Activated naive CD8-positive, alpha-beta T cell (primary cell): ENCODE measurements around the gene PPP1R1B.

Experiments used
- H3K27ac Mint-ChIP-seq: one replicate; pipeline ENCODE4 v1.8.0; 2021; ENCODE audit warnings: mixed read lengths
- H3K27me3 Mint-ChIP-seq: one replicate; pipeline ENCODE4 v1.8.0; 2021; ENCODE audit warnings: mixed read lengths
- H3K36me3 Mint-ChIP-seq: one replicate; pipeline ENCODE4 v1.8.0; 2021; ENCODE audit warnings: mixed read lengths
- H3K4me1 Mint-ChIP-seq: one replicate; pipeline ENCODE4 v1.8.0; 2021; ENCODE audit warnings: low read depth, mixed read lengths
- H3K4me3 Mint-ChIP-seq: one replicate; pipeline ENCODE4 v1.8.0; 2021; ENCODE audit warnings: mild to moderate bottlenecking, mixed read lengths
- H3K9me3 Mint-ChIP-seq: one replicate; pipeline ENCODE4 v1.8.0; 2021; ENCODE audit warnings: low read depth, mixed read lengths

The PPP1R1B gene

DNA sequence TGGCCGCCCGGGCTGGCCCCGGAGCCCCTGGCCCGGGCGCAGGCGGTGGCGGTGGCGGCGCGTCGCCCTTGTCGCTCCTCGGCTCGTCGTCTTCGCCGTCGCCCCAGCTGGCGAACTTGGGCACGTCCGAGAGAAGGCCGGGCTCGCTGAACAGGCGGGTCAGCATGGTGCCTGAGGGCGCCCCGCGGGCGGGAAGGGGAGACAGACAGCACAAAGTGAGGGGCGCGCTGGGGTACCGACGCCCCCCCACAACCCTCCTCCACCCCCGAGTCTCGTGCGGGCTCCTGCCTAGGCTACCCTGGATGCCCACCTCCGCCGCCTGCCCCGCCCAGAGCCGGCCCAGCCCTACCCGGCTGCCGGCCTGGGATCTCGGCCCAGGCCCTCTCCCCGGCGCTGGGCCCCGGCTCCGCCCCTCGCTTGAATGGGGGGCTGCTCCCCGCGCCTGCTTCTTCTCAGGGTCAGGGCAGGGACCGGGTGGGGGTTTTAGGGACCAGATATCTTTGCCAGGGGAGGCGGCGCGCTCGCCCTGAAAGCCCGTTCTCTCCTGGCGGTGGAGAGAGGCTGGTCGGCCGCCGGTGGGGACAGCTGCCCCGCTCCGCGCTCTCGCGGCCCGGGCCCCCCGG, 20.2 kb upstream of the PPP1R1B start:
- Mint-ChIP-seq H3K4me1 (peaks cover 24% of the 10 kb centered on the region), H3K27me3 (peaks cover 35% of the 10 kb centered on the region), H3K9me3 (no peaks in the 10 kb centered on the region), H3K27ac (no peak overlapping the region), H3K4me3 (no peak overlapping the region), H3K36me3 (no peaks in the 10 kb centered on the region)

DNA sequence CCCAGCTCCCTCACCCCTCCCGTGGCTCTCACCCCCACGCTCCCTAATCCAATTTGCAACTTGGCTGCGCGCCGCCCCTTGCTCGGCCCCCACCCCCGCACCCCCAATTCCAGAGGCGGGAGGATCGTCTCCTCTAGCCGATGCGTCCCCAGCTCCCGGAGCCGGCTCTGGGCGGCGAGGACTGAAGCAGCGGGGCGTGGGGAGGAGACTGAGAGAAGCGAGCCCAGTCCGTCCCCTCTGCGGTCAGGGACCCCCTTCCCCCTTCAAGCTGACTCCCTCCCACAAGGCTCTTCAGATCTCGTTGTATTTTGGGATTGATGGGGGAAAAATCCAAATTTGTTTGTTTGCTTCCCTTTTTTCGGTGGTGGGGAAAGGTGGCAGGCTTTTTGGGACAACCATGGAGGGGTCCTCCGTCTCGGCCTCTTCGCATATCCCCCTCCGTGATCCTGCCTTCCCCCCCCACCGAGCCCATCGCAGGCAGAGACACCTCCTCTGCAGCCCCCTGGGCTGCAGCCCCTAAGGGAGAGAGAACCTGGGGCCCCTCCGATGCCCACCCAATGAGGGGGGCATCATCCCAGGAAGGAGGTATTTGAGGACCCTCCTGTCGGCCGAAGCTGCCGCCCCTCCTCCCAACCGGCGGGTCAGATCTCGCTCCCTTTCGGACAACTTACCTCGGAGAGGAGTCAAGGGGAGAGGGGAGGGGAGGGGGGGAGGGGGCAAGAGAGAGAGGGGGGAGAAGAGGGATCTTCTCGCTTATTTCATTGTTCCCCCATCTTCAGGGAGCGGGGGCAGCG, 19.5 kb upstream of the PPP1R1B start:
- Mint-ChIP-seq H3K9me3 (no peaks in the 10 kb centered on the region), H3K4me3 (peak overlapping the region; percentile 23), H3K27me3 (peaks cover 29% of the 10 kb centered on the region)

DNA sequence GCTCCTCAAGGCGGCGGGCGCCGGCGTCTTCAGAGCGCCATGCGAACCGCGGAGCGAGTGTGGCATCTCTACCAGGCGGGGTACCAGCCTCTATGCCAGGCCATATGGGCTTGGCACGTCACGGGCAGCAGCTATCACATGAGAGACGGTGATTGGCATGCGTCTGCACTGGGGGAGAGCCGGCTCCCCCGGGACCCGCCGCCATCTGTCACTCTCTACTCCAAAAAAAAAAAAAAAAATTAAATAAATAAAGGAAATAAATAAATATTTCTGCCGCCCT, 19.0 kb upstream of the PPP1R1B start, which contains the start of gene NEUROD2:
TSS of gene NEUROD2 (minus strand) at position 70 of the 280 bp plus-strand sequence. CDS start 1,321 bp downstream, outside the sequence.
- Mint-ChIP-seq H3K4me3 (peak within 1 kb of the TSS; percentile 23), H3K27ac (no peak within 1 kb of the TSS), H3K36me3 (no peaks in the 10 kb centered on the region), H3K27me3 (peaks cover 24% of the 10 kb centered on the region), H3K4me1 (peaks cover 24% of the 10 kb centered on the region), H3K9me3 (no peaks in the 10 kb centered on the region)

More for the DNA sequence above, 19.5 kb upstream of the PPP1R1B start:
- H3K27ac Mint-ChIP-seq, result no peak overlapping the region
- H3K4me1 Mint-ChIP-seq, result peaks cover 24% of the 10 kb centered on the region
- H3K36me3 Mint-ChIP-seq, result no peaks in the 10 kb centered on the region

DNA sequence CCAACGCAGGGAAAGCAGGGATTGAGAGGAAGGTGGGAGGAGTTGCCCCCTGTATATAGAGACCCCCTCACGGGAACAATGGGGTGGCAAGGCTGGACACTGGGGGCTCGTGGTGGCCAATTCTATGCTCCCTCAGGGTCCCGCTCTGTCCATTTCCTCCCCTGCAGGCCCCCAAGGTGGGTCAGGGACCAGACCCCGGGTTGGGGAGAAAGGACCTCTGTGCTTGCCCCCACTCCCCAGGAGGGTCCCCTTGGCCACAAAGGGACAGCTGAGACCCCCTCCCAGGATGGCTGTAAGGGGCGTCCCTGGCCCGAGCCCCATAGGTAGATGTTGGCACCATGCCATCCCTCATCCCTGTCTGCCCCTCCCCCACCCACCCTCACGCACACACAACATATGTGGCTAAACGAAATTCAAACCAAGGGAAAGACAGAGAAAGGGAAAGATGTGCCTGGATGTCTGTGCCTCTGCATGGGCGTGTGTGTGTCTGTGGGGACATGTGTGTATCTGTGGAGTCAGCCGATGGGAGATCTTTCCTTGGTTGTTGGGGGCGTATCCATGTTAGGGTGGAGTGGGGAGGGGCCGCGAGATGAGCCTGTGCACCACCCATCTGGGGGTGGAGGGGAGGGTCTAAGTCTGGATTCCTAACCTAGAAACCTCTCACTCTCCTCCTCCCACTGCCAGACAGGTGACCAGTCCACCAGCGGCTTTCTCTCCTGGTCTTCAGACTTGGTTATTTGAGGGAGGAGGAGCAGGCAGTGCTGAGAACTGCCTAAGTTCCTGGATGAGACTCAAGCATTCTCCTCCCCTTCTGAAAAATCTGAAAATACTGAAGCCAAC, 18.4 kb upstream of the PPP1R1B start:
- Mint-ChIP-seq H3K36me3 (no peaks in the 10 kb centered on the region), H3K27me3 (peaks cover 18% of the 10 kb centered on the region), H3K4me3 (no peak overlapping the region), H3K9me3 (no peaks in the 10 kb centered on the region), H3K27ac (no peak overlapping the region), H3K4me1 (peaks cover 20% of the 10 kb centered on the region)

DNA sequence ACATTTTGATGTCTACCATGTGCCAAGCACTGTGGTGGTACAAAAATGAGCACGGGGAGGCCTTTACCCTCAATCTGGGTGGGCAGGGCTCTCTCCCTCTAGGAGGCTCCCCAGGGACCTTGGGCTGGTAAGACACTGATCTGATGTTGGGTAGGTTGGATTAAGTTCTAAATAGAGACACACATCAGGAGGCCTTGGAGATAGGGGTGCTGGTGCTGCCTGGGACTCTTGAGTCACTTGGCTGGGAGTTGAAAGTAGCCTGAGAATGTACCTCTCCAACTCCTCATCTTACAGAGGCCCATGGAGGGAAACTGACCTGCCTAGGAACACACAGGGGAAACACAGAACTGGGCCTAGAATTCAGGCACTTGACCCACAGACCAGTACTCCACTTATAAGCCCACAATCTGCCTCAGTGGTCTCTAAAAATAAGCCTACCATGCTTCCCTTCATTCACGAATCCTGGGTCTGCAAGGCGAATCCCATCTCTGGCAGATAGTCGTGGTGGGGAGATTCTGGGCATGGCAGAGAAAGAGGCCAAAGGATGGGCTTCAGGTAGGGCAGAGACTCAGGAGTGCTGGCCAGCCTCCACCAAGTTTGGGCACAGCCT, 17.2 kb upstream of the PPP1R1B start:
- Mint-ChIP-seq H3K4me1 (peaks cover 15% of the 10 kb centered on the region), H3K9me3 (no peaks in the 10 kb centered on the region), H3K4me3 (no peak overlapping the region), H3K27me3 (peaks cover 18% of the 10 kb centered on the region), H3K36me3 (no peaks in the 10 kb centered on the region), H3K27ac (no peak overlapping the region)

DNA sequence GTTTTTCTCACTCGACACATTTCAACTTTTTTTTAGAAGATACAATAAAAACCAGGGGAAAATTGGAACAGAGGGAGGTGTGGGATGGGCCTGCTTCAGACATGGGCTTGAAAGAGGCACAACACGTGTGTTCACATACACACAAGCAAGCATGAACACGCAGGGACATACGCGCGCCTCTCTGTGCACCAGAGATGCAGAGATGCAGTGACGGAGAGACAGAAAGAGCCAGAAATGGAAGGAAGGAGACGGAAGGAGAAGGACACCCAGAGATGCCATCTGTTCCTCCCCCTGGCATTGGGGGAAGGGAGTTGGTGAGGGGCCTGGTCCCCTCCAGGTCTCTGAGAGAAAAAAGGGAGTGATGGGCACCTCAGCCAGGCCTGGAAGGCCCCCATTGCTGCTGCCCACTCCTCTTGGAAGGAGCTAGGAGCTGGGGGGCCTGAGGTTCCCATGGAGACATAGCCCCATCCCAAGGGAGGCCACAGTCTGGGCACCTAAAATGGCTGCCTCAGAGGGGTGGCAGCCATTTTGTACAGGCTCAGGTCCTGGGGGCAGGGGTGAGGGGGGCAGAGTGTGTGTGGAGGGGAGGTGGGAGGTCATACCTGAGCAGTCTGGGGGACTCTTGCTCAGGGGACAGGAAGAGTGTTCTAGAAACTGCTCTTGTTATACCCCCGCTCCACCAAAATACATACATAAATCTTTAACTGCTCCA, 15.2 kb upstream of the PPP1R1B start:
- peaks cover 16% of the 10 kb centered on the region for H3K27me3 Mint-ChIP-seq
- H3K4me3 Mint-ChIP-seq, result no peak overlapping the region
- H3K36me3 Mint-ChIP-seq, result no peaks in the 10 kb centered on the region
- no peak overlapping the region for H3K27ac Mint-ChIP-seq
- peaks cover 5% of the 10 kb centered on the region for H3K4me1 Mint-ChIP-seq
- no peaks in the 10 kb centered on the region for H3K9me3 Mint-ChIP-seq

DNA sequence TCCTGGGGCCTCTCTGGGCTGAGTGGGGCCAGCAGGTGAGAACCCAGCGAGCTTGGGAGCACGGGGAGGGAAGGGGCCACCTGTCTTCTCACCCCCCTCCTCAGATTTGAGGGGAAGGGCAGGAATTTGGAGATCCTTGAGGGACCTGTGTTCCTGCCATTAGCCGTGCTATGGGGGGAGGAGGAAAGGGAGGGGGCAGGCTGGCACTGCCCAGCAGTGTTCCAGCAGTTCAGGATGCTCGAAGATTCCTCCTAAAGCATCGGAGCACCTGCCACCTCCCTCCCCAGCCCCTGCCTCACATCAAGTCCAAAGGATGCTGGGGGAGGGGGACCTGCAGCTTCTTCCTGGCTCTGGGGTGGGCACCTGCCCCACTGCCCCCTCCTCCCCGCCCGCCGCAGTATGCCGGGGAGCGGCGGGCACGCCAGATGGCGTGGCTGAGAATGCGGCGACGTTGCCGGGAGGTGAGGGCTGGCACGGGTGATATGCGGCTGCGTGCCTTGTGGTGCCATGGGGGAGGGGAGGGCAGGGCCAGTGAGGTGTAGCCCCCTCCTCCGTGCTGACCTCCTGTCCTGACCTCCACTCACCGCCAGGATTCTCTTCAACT, 14.4 kb upstream of the PPP1R1B start:
- no peak overlapping the region for H3K4me3 Mint-ChIP-seq
- H3K4me1 Mint-ChIP-seq, result peaks cover 3% of the 10 kb centered on the region
- H3K27ac Mint-ChIP-seq, result no peak overlapping the region
- H3K27me3 Mint-ChIP-seq, result peaks cover 15% of the 10 kb centered on the region
- H3K36me3 Mint-ChIP-seq, result no peaks in the 10 kb centered on the region
- no peaks in the 10 kb centered on the region for H3K9me3 Mint-ChIP-seq

DNA sequence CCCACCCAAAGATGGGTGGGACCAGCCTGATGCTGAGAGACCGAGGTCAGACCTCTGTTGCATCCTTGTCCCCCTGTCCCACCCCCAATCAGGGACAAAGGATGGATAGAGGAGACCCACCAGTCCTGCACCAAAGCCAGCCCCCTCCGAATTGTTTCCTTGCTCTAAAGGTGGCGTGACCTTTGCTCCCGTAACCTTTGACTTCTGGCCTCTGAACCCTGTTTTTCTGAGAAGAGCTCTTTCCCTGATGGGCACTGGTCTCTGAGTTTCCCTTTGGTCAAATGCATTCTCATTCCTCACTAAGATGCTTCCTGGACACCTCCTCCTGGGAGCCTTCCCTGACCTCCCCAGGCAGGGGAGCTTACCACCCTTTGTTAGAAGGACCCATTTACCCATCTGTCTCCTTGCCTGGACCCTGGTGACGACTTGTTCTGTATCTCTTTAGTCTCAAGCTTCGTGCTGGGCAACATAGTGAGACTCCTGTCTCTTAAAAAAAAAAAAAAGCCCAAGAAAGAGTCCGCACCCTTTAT, 13.8 kb upstream of the PPP1R1B start:
- no peaks in the 10 kb centered on the region for H3K36me3 Mint-ChIP-seq
- peaks cover 15% of the 10 kb centered on the region for H3K27me3 Mint-ChIP-seq
- no peak overlapping the region for H3K4me3 Mint-ChIP-seq
- H3K4me1 Mint-ChIP-seq, result peaks cover 3% of the 10 kb centered on the region
- no peak overlapping the region for H3K27ac Mint-ChIP-seq
- no peaks in the 10 kb centered on the region for H3K9me3 Mint-ChIP-seq

DNA sequence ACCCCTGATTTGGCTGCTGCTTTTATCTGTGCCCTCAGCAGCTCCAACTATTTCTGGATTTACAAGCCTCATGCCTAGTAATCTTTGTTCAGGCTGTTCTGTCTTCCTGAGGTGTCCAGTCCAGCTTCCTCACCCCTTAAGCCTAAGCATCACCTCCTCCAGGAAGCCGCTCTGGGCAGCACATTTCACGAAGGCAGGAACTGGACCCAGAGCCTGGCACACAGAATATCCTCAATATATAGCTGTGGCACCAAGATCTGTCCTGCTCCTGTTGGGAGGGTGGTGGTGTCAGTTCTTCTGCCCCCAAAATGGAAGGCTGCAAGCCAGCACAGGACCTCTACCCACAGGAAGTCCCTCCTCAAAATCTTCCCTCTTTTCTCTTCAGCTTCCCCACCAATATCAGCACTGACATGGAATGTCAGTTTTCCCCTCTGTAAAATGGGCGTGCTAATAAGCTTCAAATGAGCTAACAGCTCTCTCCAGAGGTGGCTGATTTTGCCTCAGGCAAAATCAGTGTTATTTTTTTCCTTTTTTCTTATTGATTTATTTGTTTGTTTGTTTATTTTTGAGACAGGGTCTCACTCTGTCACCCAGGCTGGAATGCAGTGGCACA, 12.1 kb upstream of the PPP1R1B start:
- Mint-ChIP-seq H3K4me1 (no peaks in the 10 kb centered on the region), H3K27me3 (peaks cover 3% of the 10 kb centered on the region), H3K9me3 (no peaks in the 10 kb centered on the region), H3K27ac (no peak overlapping the region), H3K36me3 (no peaks in the 10 kb centered on the region), H3K4me3 (no peak overlapping the region)

DNA sequence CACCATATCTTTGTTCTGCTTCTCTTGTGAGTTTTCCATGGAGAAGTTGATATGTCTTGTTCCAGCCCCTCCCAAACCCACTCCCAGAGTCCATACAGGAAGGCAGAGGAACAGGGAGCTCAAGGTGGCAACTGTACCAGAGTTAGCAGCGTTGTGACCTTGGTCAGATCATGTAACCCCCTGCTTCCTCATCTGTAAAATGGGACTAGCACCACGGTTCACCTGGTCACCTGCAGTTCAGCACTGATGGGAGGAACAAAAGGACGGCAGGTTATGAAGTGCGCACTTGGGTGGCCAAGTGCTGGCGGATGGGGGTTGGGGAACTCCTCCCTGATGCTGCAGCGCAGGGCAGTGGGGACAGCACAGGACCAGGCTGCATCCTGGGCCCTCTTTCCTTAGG, 11.3 kb upstream of the PPP1R1B start:
- Mint-ChIP-seq H3K27me3 (peaks cover 3% of the 10 kb centered on the region), H3K36me3 (no peaks in the 10 kb centered on the region), H3K9me3 (no peaks in the 10 kb centered on the region), H3K27ac (no peak overlapping the region), H3K4me3 (no peak overlapping the region), H3K4me1 (no peaks in the 10 kb centered on the region)

DNA sequence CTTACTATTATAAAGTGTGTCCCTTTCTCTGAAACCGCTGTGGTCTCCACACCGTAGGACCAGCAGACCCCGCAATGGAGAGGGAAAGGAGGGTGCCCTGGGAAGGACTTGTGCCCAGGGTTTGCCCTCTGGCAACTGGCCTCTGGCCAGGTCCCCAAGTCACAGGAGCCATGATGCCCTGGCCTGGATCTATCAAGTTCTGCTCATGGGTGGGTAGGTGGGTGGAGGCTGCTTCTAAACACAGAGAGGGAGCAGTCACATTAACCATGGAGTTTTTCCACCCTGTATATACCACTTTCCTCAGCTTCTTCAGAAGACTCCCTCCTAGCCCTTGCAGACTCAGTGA, 9.7 kb upstream of the PPP1R1B start:
- no peaks in the 10 kb centered on the region for H3K36me3 Mint-ChIP-seq
- no peaks in the 10 kb centered on the region for H3K27me3 Mint-ChIP-seq
- peak overlapping the region; percentile 66 for H3K4me3 Mint-ChIP-seq
- peaks cover 2% of the 10 kb centered on the region for H3K4me1 Mint-ChIP-seq
- H3K9me3 Mint-ChIP-seq, result no peaks in the 10 kb centered on the region
- peak overlapping the region; percentile 41 for H3K27ac Mint-ChIP-seq

DNA sequence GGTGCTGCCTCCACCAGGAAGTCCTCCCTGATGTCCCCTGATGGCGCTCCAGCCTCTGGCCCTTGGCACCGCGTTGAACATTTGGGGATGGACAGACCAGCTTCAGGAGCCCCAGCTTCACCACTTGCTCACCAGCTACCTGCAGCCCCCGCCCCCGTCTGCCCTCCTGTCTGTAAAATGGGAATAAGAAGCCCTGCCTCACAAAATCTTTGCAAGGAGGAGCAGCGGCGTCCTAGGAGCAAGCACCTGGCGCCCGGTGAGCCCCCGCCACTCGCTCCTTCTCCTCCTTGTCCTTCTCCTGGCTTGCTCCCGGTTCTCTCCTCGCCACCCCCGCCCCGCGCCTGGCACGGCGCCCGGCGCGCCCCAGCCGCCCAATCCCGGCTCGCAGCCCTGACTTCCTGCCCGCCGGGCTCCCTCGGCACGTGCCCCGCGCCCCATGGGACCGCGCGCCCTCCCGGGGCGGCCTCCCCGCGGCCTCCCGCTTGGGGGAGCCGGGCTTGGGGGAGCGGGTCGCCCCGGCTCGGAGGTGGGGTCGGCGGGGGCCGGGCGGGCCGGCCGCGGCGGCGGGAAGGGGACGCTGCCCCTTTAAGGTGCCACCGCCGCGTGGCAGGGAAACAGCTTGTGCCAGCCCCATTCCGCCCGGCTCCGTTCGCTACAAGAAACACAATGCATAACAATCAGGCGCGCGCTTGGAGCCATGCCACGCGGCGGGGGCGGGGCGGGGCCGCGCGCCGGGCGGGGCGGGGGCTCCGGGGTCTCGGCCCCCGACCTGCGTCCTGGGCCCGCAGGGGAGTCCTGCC, 9.1 kb upstream of the PPP1R1B start:
- Mint-ChIP-seq H3K4me3 (peak overlapping the region; percentile 82), H3K9me3 (no peaks in the 10 kb centered on the region), H3K36me3 (no peaks in the 10 kb centered on the region), H3K27ac (peak overlapping the region; percentile 41), H3K4me1 (peaks cover 6% of the 10 kb centered on the region), H3K27me3 (no peaks in the 10 kb centered on the region)

DNA sequence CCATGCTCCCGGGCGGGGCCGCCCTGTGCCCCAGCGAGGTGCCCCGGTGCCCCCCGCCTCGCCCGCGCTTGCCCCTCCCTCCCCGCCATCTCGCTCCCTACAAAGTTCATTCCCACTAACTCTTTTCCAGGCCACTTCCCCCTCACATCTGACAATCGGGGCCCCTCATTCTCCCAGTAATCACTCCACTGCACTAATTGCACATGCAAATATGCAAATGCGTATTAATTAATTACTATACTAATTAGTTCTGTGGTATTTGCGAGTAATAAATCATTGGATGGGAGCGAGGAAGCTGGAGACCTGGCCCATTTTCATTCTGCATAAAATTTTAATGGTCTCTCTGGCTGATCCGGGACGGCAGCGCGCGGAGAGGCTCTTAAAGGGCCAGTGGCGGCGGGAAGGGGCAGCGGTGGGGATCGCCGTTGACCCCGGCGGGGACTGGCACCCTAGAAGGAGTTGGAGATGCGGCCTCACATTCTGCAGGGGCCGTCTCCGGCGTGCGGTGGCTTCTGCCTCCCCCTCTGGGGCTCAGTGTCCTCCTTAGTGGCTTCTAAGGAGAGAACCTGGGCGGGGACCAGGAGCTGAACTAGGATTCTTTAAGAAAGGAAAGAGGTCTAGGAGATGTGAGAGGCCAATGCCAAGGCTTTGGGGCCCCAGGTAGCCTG, 8.4 kb upstream of the PPP1R1B start:
- no peaks in the 10 kb centered on the region for H3K9me3 Mint-ChIP-seq
- H3K27me3 Mint-ChIP-seq, result no peaks in the 10 kb centered on the region
- peak overlapping the region; percentile 82 for H3K4me3 Mint-ChIP-seq
- no peaks in the 10 kb centered on the region for H3K36me3 Mint-ChIP-seq
- H3K4me1 Mint-ChIP-seq, result peaks cover 7% of the 10 kb centered on the region
- H3K27ac Mint-ChIP-seq, result peak overlapping the region; percentile 78
